Measurements from ENCODE around the gene SNRPE.

DNA sequence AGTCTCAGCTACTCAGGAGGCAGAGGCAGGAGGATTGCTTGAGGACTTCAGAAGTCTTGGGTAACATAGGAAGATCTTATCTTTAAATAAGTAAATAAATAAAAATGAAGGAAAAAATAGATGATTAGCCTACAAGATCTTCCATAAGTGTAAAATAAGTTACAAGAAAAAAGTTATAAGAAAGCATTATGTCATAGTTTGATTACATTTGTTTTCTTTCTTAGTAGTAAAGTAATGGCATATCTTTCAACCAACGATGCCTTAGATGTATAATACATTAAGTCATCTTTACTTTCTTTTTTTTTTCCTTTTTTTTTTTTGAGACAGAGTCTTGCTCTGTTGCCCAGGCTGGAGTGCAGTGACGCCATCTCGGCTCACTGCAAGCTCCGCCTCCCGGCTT, 46.5 kb downstream of the SNRPE start:
- TF ChIP-seq, protein P1, sequence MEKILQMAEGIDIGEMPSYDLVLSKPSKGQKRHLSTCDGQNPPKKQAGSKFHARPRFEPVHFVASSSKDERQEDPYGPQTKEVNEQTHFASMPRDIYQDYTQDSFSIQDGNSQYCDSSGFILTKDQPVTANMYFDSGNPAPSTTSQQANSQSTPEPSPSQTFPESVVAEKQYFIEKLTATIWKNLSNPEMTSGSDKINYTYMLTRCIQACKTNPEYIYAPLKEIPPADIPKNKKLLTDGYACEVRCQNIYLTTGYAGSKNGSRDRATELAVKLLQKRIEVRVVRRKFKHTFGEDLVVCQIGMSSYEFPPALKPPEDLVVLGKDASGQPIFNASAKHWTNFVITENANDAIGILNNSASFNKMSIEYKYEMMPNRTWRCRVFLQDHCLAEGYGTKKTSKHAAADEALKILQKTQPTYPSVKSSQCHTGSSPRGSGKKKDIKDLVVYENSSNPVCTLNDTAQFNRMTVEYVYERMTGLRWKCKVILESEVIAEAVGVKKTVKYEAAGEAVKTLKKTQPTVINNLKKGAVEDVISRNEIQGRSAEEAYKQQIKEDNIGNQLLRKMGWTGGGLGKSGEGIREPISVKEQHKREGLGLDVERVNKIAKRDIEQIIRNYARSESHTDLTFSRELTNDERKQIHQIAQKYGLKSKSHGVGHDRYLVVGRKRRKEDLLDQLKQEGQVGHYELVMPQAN (IDR thresholded peaks at IDR 0.05; ENCODE audit: borderline replicate concordance), result no peak
- TF ChIP-seq, protein P2, sequence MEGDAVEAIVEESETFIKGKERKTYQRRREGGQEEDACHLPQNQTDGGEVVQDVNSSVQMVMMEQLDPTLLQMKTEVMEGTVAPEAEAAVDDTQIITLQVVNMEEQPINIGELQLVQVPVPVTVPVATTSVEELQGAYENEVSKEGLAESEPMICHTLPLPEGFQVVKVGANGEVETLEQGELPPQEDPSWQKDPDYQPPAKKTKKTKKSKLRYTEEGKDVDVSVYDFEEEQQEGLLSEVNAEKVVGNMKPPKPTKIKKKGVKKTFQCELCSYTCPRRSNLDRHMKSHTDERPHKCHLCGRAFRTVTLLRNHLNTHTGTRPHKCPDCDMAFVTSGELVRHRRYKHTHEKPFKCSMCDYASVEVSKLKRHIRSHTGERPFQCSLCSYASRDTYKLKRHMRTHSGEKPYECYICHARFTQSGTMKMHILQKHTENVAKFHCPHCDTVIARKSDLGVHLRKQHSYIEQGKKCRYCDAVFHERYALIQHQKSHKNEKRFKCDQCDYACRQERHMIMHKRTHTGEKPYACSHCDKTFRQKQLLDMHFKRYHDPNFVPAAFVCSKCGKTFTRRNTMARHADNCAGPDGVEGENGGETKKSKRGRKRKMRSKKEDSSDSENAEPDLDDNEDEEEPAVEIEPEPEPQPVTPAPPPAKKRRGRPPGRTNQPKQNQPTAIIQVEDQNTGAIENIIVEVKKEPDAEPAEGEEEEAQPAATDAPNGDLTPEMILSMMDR (IDR thresholded peaks at IDR 0.05 in 2 of 3, conservative IDR thresholded peaks at IDR 0.05 in 1 of 3; ENCODE audit: insufficient read depth in 2 of 3, low read depth in 1 of 3, low read length in 3 of 3), result no peak
- no peak for TF ChIP-seq EZH2 (IDR thresholded peaks at IDR 0.05; ENCODE audit: borderline replicate concordance, low read depth, low read length)
- no peak for TF ChIP-seq KLF16 (IDR thresholded peaks at IDR 0.05)
- no peak for TF ChIP-seq SIRT6 (IDR thresholded peaks at IDR 0.05; ENCODE audit: low read depth, low read length)
- TF ChIP-seq CHD2 (IDR thresholded peaks at IDR 0.05; ENCODE audit: low read depth, low read length), result no peak
- TF ChIP-seq HEY1 (CRISPR knock-in tag; IDR thresholded peaks at IDR 0.05; ENCODE audit: borderline replicate concordance), result no peak
- TF ChIP-seq ZNF766 (CRISPR knock-in tag; conservative IDR thresholded peaks at IDR 0.05), result no peak
- no peak for TF ChIP-seq ZBTB33 (CRISPR knock-in tag; IDR thresholded peaks at IDR 0.05)
- no peak for TF ChIP-seq PTTG1 (tag; IDR thresholded peaks at IDR 0.05; ENCODE audit: low read depth)
- no peak for TF ChIP-seq ZNF354B (CRISPR knock-in tag; IDR thresholded peaks at IDR 0.05)

All from K562 (cell line).